ENCODE data around the gene PLEKHM3.

PLEKHM3 gene

DNA sequence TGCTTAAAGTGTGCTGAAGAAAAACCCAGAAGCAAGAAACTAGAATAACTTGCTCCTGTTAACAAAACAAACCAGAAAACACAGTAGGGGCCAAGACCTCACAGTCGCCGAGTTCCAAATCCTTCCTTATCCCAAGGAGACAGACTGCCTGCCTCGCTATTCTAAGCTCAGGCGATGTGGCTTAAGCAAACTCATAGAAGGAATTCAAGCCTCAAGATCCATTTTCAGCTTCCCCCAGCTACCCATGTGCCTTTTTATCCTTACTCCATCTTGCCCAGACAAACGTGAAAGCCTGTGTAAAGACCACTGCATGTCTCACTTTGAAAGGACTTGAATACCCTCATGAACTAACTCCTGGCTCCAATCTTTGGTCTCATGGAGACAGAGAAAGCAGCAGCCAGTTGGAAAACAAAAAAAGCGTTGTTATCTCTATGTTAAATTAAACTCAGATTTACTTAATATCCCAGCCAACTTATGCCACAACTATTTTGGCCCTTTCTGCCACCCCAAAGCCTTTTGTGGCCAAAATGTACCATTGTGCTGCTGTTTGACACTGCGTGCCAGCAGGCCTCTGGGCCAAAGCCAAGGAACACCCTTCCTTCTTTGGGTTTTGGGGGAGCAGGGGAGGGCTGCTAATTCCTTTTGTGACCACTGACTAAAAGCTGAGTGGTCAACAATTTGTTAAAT is 132.5 kb downstream of the PLEKHM3 start:
- Histone ChIP-seq H3K9me2 (replicated peaks; ENCODE audit: low read depth, low read length) (no peaks in the 10 kb centered on the region), H3K4me3 (ENCODE audit: low read length, poor library complexity, severe bottlenecking) (no peak overlapping the region), H3K27me3 (ENCODE audit: insufficient read depth, low read length, poor library complexity, severe bottlenecking) (no peaks in the 10 kb centered on the region), H3K9ac (ENCODE audit: low read depth, low read length, poor library complexity, severe bottlenecking) (no peak overlapping the region), H3F3A (ENCODE audit: low read depth) (no peaks in the 10 kb centered on the region), H3K9me3 (ENCODE audit: insufficient read depth, low read depth, low read length) (no peaks in the 10 kb centered on the region), H3K36me3 (ENCODE audit: insufficient read depth, low read length) (no peaks in the 10 kb centered on the region), H3K4me2 (ENCODE audit: low read depth, low read length, poor library complexity, severe bottlenecking) (no peak overlapping the region), H3K4me1 (ENCODE audit: insufficient read depth, low read length, poor library complexity, severe bottlenecking) (no peaks in the 10 kb centered on the region), H3K79me2 (ENCODE audit: insufficient read depth, low read length) (no peaks in the 10 kb centered on the region), H2AFZ (ENCODE audit: low read length) (no peak overlapping the region), H4K20me1 (ENCODE audit: insufficient read depth, low read length, poor library complexity, severe bottlenecking) (no peaks in the 10 kb centered on the region)
- TF ChIP-seq EZH2phosphoT487 (IDR thresholded peaks at IDR 0.05; ENCODE audit: borderline replicate concordance) (no peak), CTCF (conservative IDR thresholded peaks at IDR 0.05; ENCODE audit: low read length) (no peak)

DNA sequence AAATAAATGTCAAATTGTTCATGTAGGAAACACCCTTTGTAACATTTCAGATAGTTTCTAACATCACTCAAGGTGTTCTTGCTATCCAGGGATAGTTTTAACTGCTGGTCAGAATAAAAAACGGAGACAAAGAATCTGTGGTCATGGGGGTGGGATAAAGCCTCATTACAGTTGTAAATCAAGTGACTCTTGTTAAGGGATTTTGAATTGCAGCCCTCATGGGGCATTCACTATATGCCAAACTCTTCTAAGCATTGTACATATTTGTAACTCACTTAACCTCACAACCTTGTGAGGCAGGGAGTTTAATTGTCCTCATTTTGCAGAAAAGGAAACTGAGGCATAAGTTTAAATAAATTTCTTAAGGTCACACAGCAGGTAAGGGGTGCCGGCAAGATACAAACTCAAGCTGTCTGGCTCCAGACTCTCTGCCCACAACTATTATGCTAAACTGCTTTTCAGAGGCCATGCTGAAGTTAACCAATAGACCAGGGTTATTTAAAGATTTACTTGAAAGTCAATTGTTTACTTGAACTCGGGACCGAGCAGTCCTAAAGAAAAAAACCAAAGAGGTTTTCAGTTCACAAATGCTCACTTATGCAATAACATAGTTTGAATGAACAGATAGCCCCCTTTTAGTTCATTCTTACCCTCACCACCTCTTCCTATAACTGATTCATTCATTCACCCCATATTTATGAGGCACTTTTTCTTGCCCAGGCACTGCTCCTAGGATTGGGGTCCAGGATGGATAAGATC is 134.1 kb downstream of the PLEKHM3 start:
- TF ChIP-seq EZH2phosphoT487 (IDR thresholded peaks at IDR 0.05; ENCODE audit: borderline replicate concordance) (no peak), CTCF (conservative IDR thresholded peaks at IDR 0.05; ENCODE audit: low read length) (no peak)
- Histone ChIP-seq H3K9ac (ENCODE audit: low read depth, low read length, poor library complexity, severe bottlenecking) (no peak overlapping the region), H3K9me3 (ENCODE audit: insufficient read depth, low read depth, low read length) (no peaks in the 10 kb centered on the region), H2AFZ (ENCODE audit: low read length) (no peak overlapping the region), H3K36me3 (ENCODE audit: insufficient read depth, low read length) (no peaks in the 10 kb centered on the region), H3K4me3 (ENCODE audit: low read length, poor library complexity, severe bottlenecking) (no peak overlapping the region), H3F3A (ENCODE audit: low read depth) (no peaks in the 10 kb centered on the region), H3K27me3 (ENCODE audit: insufficient read depth, low read length, poor library complexity, severe bottlenecking) (no peaks in the 10 kb centered on the region), H4K20me1 (ENCODE audit: insufficient read depth, low read length, poor library complexity, severe bottlenecking) (no peaks in the 10 kb centered on the region), H3K9me2 (replicated peaks; ENCODE audit: low read depth, low read length) (no peaks in the 10 kb centered on the region), H3K4me1 (ENCODE audit: insufficient read depth, low read length, poor library complexity, severe bottlenecking) (no peaks in the 10 kb centered on the region), H3K4me2 (ENCODE audit: low read depth, low read length, poor library complexity, severe bottlenecking) (no peak overlapping the region), H3K79me2 (ENCODE audit: insufficient read depth, low read length) (no peaks in the 10 kb centered on the region)

DNA sequence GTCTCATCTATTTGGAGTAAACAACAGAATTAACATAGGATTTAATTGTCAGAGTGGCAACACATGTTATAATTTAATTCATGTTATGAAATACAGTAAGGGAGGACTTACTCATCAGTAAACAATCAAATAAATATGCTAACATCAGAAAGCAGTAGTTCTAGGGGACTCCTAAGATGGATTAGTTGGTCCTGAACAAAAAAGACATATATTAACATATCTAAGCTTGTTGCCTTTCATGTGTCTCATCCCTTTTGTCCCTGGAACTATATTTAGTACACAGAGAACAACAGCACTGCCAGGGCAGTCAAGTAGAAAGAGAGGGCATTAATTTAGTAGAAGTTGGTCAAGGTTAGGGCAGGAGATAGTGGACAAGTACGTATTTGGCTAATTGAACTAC is 137.8 kb downstream of the PLEKHM3 start:
- TF ChIP-seq EZH2phosphoT487 (IDR thresholded peaks at IDR 0.05; ENCODE audit: borderline replicate concordance) (no peak), CTCF (conservative IDR thresholded peaks at IDR 0.05; ENCODE audit: low read length) (no peak)
- Histone ChIP-seq H3F3A (ENCODE audit: low read depth) (no peaks in the 10 kb centered on the region), H3K9ac (ENCODE audit: low read depth, low read length, poor library complexity, severe bottlenecking) (no peak overlapping the region), H3K27me3 (ENCODE audit: insufficient read depth, low read length, poor library complexity, severe bottlenecking) (no peaks in the 10 kb centered on the region), H3K4me2 (ENCODE audit: low read depth, low read length, poor library complexity, severe bottlenecking) (no peak overlapping the region), H3K79me2 (ENCODE audit: insufficient read depth, low read length) (no peaks in the 10 kb centered on the region), H4K20me1 (ENCODE audit: insufficient read depth, low read length, poor library complexity, severe bottlenecking) (no peaks in the 10 kb centered on the region), H3K36me3 (ENCODE audit: insufficient read depth, low read length) (no peaks in the 10 kb centered on the region), H2AFZ (ENCODE audit: low read length) (no peak overlapping the region), H3K4me3 (ENCODE audit: low read length, poor library complexity, severe bottlenecking) (no peak overlapping the region), H3K9me2 (replicated peaks; ENCODE audit: low read depth, low read length) (no peaks in the 10 kb centered on the region), H3K9me3 (ENCODE audit: insufficient read depth, low read depth, low read length) (no peaks in the 10 kb centered on the region), H3K4me1 (ENCODE audit: insufficient read depth, low read length, poor library complexity, severe bottlenecking) (peaks cover 6% of the 10 kb centered on the region)
